ENCODE results near the gene GTF2IRD1.

GTF2IRD1 gene

DNA sequence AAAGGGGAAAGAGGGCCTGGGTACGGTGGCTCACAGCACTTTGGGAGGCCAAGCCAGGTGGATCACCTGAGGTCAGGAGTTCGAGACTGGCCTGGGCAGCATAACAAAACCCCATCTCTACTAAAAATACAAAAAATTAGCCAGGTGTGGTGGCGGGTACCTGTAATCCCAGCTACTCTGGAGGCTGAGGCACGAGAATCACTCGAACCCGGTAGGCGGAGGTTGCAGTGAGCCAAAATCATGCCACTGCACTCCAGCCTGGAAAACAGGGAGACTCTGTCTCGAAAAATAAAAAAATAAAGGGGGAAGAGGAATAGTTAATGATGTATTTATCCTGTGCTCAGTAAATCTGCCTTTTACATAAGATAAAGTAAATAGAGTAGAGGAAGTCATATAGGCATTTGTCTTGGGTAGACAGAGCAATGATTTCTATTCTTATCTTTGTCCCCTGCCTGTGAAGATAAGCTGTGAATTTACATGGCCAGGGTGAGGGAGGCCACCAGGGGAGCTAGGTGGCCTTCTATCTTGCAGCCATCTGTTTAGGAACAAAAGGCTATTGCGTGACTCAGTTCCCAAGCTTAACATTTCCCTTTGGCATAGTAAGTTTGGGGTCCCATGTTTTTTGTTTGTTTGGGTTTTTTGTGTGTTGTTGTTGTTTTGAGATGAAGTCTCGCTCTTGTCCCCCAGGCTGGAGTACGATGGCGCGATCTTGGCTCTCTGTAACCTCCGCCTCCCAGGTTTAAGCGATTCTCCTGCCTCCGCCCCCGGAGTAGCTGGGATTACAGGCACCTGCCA is 130.7 kb downstream of the GTF2IRD1 start:
- in situ Hi-C loops (cut with HindIII; ENCODE audit: low sequenced_read_pairs) = no loop called here

DNA sequence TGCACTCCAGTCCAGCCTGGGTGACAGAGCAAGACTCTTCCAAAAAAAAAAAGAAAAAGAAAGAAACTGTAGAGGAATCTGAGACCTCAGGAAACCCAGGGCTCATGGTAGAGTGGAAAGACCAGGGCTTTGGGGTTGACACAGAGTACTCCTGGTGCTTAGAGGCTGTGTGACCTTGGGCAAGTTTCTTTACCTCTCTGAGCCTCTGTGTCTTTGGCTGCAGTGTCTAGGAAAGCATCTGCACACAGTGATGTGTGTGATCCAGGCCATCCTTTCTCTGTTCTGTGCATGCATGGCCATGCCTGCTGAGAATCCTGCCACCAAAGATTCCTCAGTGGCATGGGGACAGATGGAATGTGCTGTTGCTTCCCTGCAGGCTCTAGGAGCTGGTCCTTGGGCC is 132.1 kb downstream of the GTF2IRD1 start:
- in situ Hi-C loops (cut with HindIII; ENCODE audit: low sequenced_read_pairs) = no loop called here

DNA sequence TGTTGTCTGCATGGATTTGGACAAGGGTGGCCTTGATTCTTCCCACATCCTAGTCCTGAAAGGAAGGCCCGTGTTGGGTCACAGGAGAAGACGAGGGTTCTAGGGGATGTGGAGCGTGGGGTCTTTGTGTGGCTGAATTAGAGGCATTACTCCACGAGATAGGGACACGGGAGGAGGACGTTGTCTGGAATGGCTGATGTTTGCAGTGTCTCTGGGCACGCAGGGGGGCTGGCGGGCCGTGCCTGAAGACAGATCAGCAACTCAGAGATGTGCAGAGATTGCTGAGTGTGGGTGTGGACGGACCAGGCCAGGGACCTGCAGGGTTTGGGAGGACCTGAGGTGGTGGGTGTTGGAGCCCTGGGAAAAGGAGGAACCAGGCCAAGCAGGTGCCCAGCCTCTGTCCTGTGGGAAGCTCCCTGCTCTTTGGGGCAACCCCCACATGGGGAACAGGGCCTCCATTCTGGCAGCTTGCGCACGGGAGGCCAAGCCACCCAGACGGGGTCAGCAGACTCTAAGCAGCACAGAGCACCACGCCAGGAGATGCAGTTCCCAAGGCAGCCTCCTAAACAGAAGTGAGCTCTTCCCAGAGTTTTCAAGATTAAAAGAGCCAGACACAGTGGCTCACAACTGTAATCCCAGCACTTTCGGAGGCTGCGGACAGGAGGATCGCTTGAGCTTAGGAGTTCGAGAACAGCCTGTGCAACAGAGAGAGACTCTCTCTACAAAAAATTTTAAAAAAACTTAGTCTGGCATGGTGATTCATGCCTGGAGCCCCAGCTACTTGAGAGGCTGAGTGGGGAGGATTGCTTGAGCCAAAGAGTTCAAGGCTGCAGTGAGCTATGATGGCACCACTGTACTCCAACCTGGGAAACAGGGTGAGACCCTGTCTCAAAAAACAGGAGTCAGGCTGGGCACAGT is 132.8 kb downstream of the GTF2IRD1 start:
- in situ Hi-C loops (cut with HindIII; ENCODE audit: low sequenced_read_pairs) = no loop called here

DNA sequence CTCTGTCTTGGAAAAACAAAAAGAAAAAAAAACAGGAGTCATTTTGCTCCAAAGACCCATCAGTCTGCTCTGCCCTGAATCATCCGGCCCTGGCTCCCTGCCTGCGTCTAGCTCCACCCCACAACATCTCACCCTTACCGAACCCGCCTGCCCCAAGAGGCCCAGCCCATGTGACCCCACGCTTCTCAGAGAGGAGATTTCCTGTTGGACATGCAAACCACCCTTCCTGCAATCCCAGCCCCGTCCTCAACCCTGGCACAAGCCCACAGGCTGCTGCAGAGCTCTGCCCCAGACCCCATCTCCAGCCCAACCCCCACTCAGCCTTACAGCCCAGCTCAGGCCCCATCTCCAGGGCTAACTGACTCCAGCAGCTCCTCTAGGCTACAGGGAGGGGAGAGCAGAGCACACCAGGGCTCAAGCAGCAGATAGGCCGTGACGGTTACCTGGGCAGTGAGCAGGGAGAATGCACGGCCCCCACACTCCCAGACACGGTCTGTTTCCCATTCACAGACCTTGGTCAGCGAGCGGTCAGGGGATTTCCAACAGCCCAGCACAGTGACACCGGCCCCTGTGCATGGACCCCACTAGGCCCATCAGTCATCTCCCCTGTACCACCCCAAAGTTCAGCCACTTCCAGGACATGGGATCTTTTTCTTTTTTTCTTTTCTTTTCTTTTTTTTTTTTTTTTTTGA is 133.9 kb downstream of the GTF2IRD1 start:
- in situ Hi-C loops (cut with HindIII; ENCODE audit: low sequenced_read_pairs) = no loop called here

DNA sequence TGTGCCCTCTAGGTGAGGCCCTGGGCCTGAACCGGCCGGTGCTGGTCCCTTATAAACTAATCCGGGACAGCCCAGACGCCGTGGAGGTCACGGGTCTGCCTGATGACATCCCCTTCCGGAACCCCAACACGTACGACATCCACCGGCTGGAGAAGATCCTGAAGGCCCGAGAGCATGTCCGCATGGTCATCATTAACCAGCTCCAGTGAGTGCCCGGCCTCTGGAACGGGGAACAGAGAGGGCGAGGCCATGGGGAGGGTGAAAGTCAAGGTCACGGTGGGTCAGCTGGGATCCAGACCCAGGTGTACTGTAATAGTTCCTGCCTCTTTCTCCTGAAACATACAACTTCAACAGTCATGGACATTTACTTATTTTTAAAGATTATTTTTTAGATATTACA is 137.1 kb downstream of the GTF2IRD1 start:
- in situ Hi-C loops (cut with HindIII; ENCODE audit: low sequenced_read_pairs) = no loop called here

DNA sequence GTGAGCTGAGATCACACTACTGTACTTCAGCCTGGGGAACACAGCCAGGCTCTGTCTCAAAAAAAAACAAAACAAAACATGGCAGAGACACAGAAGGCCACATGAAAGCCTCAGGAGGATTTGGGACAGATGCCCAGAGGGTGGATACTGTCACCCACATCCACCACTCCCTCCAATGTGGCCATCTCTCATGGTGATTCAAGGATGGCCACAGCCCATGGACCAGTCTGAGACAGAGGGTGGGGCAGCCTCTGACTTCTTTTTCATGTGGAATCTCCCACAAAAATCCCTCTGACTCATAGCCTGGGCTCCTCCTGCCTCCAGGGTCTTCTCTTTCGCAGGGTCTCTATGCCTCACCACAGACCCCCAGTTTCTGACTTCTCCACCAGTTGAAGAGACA is 144.9 kb downstream of the GTF2IRD1 start:
- in situ Hi-C loops (cut with HindIII; ENCODE audit: low sequenced_read_pairs) = no loop called here

DNA sequence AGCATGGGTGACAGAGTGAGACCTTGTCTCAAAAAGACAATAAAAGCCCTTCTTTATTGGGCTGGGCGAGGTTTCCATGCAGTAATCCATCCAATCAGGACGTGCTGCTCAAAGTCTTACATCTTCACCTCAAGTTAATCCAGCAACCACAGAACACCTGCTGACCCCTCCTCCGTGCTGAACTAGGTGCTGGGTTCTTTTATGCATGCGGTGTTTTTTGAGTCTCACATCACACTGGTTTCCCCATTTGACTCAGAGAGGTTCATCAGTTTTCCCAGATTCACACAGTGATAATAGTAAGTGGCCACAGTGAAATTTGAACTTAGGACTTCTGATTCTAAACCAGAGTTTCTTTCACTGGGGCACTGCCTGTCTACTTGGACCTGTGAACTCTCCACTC is 145.5 kb downstream of the GTF2IRD1 start:
- in situ Hi-C loops (cut with HindIII; ENCODE audit: low sequenced_read_pairs) = no loop called here

DNA sequence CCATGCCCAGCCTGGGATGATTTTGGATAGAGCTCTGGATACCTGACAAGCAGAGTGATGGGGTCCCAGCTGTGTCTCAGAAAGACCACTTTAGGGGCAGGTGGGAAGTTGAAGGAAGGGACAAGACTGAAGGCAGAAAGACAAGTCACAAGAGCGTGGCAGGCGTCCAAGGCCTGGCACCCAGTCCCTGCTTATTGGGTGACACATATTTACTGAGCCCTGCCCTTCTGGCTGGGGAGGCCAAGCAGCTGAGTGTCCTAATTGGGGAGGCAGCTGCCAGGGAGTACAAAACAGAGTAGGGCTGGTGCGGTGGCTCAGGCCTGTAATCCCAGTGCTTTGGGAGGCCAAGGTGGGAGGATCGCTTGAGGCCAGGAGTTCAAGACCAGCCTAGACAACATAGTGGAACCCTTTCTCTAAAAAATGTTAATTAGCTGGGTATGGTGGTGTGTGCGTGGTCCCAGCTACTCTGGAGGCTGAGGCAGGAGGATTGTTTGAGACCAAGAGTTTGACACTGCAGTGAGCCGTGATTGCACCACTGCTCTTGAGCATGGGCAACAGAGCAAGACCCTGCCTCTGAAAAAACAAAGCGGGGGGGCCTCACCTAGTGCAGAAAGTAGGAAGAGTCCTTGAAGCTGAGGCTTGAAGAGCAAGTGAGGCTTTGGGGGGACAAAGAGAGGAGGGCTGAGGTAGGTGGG is 150.8 kb downstream of the GTF2IRD1 start:
- in situ Hi-C loops (cut with HindIII; ENCODE audit: low sequenced_read_pairs) = no loop called here

DNA sequence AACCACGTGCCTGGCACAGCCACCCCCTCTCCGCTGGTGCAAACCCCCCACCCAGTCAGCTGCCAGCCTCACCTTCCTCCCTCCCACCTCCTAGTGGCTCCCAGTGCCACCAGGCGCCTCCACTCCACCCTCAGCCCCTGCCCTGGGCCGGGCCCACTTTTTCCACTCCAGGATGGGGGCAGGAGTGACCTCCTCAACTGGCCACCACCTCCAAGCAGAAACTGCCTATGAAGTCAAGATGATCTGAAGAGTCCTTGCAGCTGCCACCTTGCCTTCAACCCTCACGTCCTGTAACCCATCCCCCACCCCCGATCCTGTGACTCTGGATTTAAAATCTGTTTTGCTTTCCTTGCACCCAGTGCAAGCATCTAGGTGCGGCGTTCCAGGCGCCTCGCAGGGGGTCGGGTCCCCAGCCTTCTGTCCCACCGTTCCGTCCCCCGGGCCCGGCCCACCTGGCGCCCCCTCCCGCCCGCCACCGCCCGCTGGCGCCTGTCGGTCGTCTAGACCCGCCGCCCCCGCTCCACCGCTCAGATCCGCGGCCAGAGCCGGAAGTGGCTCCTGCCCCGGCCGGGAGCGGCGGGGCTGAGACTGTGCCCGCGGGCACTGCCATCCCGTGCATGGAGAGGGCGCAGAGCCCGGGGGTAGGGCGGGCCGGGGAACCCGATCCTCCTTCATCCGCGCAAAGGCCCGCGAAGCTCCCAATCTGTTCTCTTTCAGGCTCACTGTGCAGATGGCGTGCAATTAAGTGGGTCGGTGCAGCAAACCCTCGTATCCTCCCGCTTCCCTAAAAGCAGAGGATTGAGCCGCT is 152.6 kb downstream of the GTF2IRD1 start:
- in situ Hi-C loops (cut with HindIII; ENCODE audit: low sequenced_read_pairs) = no loop called here

DNA sequence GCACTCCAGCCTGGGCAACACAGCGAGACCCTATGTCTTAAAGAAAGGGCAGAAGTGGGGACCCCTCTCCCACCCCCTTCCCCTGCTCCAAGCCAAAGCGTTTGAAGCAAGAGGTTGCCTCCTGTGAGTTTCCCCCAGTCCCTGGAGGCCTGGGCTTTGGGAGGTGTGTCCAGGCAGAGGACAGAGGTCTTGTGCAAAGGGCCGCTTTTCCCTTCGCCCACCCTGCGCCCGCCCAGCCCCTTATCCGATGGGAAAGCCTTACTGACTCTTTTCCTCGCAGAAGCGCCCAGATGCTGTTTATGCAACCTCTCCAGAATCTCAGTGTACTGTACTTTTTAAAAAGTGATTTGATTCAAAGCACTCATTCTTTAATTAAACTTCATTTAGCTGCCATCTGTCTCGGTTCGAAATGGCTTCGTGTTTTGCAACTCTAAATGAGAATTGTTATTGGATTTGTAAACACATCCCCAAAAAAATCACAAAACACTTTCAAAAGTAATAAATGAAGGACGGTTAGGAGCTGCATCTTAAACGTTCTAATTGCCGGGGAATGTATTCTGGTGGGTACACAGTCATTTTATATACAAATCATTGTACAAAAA is 153.3 kb downstream of the GTF2IRD1 start:
- in situ Hi-C loops (cut with HindIII; ENCODE audit: low sequenced_read_pairs) = no loop called here

DNA sequence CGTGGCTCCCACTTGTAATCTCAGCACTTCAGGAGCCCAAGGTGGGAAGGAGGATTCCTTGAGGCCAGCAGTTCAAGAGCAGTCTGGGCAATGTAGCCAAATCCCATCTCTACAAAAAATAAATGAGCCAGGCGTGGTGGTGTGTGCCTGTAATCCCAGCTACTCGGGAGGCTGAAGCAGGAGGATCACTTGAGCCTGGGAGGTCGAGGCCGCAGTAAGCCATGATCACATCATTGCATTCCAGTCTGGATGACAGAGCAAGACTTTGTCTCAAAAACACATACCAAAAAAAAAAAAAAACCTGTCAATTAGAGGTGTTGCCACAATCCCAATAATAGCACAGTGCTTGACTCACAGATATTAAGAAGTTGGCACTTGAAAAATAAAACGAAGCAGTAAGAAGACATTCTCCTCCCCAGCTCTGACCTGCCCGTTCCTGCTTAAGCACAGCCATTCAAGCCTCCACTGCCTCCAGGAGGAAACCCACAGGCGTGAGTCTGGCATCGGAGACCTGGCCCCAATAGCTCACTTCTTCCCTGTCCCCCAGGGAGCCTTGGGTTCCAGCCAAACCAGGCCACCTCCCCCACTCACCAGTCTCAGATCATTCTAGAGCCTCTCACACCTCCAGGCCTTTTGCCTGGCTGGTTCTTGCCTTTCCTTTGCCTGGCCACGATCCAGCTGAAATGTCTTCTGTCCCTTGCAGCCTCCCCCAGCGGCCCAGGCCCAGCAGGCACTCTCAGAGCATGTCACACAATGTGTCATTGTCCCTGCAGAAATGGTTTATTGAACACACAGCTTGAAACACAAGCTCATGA is 158.5 kb downstream of the GTF2IRD1 start:
- in situ Hi-C loops (cut with HindIII; ENCODE audit: low sequenced_read_pairs) = no loop called here

DNA sequence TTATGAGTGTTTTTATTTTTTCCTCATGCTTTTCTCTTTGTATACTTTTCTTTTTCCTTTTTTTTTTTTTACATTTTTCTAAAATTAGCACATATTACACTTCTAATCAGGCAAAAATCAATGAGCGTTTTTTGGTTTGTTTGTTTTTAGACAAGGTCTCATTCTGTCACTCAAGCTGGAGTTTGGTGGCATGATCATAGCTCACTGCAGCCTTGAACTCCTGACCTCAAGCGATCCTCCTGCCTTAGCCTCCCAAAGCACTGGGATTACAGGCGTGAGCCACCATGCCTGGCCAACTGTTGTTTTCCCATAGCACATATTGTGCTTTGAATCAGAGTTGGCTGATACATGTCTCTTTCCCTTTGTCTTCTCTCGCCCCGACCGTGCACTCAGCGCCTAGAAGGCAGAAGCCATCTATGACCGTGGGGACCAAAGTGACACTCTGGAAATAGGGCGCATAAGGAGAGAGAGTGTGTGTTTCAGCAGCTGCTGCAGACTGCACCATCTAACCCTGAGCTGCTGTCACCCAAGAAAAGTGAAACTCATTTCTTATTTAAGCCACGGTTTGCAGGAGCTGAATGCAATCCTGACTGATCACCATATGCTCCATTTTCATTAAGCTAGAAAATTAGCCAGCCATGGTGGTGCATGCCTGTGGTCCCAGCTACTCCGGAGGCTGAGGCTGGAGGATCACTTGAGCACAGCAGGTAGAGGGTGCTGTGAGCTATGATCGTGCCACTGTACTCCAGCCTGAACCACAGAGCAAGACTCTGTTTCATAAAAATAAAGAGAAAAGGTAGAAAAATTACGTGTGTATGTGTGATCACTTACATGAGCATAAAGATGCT is 162.5 kb downstream of the GTF2IRD1 start:
- in situ Hi-C loops (cut with HindIII; ENCODE audit: low sequenced_read_pairs) = no loop called here

DNA sequence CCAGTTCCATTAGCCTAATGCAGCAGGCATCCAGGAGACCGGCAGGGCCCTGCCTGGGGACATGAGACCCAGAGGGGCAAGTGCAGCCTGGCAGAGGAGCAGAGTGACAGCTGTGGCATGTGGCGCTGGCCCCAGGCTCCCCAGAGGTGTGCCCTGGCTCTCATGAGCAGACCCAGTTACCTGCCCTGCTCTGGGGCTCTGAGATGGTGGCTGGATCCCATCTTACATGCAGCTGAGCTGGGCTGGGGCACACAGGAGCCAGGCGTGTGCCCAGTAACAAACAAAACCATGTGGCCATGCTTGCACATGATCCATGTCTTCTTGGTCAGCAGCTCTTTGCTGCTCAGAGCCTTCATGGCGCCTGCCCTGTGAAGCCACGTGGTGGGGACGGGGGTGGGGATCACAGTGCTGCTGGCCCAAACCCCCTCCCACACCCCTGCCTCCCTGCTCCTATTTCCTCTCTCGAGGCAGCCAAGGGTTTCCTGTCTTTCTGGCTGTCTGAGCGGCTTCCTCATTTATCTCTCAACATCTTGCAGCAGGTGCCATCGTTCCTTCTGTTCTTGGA is 163.6 kb downstream of the GTF2IRD1 start:
- in situ Hi-C loops (cut with HindIII; ENCODE audit: low sequenced_read_pairs) = no loop called here

DNA sequence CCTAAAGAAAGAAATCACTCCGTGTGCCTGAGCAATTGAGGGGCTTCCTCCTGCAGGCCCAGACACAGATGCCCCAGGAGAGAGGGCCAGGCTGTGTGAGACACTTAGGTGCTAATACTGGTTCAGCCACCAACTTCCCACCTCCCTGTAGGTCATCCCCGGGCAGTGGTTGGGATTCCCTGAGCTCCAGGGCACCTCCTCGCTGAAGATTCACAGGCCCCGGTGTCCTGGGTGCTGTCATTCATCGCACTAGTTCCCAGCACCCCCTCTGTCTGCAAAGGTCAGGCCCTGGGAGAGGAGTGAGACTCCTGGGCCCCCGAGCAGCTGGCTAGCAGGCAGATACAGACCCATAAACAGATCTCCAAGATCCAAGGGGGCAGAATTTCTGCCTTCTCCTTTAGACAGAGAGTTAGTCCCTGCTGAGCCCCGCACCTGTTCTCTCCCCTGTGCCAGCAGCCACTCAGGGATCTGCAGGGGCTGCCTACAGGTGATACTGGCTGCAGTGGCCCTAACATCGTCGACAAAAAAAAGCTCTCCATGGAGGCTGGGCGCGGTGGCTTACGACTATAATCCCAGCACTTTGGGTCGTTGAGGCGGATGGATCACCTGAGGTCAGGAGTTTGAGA is 165.6 kb downstream of the GTF2IRD1 start:
- in situ Hi-C loops (cut with HindIII; ENCODE audit: low sequenced_read_pairs) = no loop called here

DNA sequence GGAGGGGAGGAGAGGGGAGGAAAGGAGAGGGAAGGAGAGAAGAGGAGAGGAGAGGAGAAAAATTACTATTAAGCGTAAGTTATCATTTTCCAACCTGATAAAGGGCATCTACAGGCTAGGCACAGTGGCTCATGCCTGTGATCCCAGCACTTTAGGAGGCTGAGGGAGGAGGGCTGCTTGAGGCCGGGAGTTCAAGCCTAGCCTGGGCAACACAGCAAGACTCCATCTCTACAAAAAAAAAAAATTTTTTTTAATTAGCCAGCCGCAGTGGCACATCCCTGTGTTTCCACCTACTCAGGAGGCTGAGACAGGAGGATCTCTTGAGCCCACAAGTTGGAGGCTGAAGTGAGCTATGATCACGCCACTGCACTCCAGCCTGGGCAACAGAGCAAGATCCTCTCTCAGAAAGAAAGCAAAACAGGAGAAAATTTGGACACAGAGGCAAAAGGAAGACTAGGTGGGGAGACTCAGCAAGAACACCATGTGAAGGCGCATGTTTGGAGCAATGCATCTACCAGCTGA is 168.6 kb downstream of the GTF2IRD1 start:
- in situ Hi-C loops (cut with HindIII; ENCODE audit: low sequenced_read_pairs) = no loop called here

DNA sequence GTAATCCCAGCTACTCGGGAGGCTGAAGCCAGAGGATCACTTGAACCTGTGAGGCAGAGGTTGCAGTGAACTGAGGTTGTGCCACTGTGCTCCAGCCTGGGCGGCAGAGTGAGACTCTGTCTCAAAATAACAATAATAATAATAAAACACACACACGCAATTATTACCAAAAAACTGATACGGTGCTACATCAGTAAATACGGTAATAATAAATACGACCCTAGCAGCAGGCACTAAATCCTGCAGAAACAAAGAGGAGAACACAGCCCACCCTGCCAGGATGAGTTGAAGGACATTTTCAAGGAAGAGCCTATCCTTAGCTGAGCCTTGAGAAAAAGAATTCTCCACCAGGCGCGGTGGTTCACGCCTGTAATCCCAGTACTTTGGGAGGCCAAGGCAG is 169.4 kb downstream of the GTF2IRD1 start:
- in situ Hi-C loops (cut with HindIII; ENCODE audit: low sequenced_read_pairs) = no loop called here

DNA sequence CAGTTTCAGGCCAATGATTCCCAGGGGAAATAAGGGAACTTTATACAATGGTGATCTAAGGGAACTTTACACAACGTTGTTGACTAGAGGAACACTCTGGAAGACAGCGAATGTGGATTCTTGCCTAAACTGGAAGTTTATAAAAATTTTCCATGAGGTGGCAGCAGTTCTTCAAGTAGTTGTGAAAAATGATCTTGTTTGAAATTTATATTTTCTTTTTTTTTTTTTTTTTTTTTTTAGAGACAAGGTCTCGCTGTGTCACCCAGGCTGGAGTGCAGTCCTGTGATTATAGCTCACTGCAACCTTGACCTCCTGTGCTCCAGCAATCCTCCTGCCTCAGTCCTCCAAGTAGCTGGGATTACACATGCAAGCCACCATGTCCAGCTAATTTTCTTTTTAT is 171.7 kb downstream of the GTF2IRD1 start:
- in situ Hi-C loops (cut with HindIII; ENCODE audit: low sequenced_read_pairs) = no loop called here

Data from DLD1 (cell line).